Skeletal muscle cell (primary cell): ENCODE data around the gene FGF5.
"Not testable (repeated sequence)": the region's sequence is repeated elsewhere in the genome, so short reads cannot be mapped to it uniquely, and the experiment has no call there.

Source experiments
- DNase-seq: peaks from one replicate; pipeline ENCODE4 v3.0.0-alpha.2; 2010; ENCODE audit warnings: low read depth
- H3K4me3 ChIP-seq: 2 replicates; pipeline ENCODE4 v1.5.1; 2011; ENCODE audit warnings: low read depth, mild to moderate bottlenecking, control low read depth, low read length, moderate library complexity

FGF5 gene, protein sequence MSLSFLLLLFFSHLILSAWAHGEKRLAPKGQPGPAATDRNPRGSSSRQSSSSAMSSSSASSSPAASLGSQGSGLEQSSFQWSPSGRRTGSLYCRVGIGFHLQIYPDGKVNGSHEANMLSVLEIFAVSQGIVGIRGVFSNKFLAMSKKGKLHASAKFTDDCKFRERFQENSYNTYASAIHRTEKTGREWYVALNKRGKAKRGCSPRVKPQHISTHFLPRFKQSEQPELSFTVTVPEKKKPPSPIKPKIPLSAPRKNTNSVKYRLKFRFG

GRCh38 chr4:80266253-80266901 is at the start of gene FGF5:
Gene FGF5 (plus strand): TSS chr4:80266664. CDS start chr4:80266825, 161 bp downstream.
- H3K4me3 ChIP-seq = peak within 1 kb of the TSS; percentile 80
- DNase-seq = peak; percentile 81

- no peak for DNase-seq
Measured at GRCh38 chr4:80219301-80220025, 47.0 kb upstream of the FGF5 start.

GRCh38 chr4:80220711-80221110 is 45.8 kb upstream of the FGF5 start:
- H3K4me3 ChIP-seq = no peak overlapping the region
- DNase-seq = no peak

More at GRCh38 chr4:80219301-80220025, 47.0 kb upstream of the FGF5 start:
- no peak overlapping the region for H3K4me3 ChIP-seq

DNA sequence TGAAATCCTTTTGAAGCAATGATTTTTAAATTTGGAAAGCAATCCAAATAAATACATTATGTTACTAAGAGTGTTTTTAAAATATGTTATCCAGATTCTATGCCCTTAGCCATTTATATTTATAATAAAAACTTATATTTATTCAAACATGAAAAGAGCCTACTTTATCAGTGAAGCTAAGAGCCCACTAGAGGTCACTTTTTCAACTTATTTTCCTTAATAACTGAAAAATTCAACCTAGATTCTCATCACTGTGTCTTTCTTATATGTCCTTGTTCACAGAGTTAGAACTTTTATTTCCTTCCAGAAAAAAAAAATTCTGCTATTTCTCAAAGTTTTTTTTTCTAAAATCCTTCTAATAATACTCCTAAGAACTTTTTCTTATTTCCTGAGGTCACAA is 45.3 kb upstream of the FGF5 start:
- no peak overlapping the region for H3K4me3 ChIP-seq
- DNase-seq = no peak

GRCh38 chr4:80225595-80225994 is 40.9 kb upstream of the FGF5 start:
- DNase-seq = no peak
- H3K4me3 ChIP-seq = no peak overlapping the region

GRCh38 chr4:80226094-80226493 is 40.4 kb upstream of the FGF5 start:
- no peak overlapping the region for H3K4me3 ChIP-seq
- DNase-seq = no peak

DNA sequence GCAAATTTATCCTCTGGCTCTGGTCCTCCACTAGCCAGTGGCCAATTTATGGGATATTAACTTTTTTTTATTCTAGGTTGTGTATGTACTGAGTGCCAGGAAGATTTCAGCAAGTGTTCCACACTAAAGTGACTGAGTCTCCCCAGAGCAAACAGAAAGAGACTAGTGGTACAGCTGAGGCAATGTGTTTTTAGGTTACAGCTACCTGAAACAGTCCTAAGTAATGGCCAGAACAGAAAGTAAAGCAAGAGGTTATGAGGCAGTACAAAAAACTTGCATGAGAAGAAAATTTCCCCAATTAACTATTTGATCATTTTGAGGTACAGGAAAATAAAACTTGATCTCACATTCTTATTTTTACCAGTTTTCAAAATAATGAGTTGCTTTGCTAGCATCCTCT is 38.0 kb upstream of the FGF5 start:
- no peak for DNase-seq
- no peak overlapping the region for H3K4me3 ChIP-seq

DNA sequence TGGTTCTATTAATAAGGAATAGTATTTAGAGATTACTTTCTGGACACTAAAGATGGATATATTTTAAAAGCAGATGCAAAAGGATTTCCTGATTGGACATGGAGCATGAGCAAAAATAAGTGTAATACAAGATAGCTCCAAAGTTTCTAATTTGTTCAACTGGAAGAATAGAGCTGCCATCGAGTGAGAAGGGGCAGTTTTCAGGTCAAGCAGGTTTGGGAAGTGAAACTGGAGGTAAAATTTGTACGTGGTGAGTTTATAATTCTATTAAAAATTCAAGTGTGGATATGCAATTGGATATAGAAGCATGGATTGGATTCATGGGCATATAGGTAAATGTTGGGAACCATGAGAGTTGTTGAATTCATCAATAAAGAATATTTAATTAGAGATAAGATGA is 37.3 kb upstream of the FGF5 start:
- no peak for DNase-seq
- H3K4me3 ChIP-seq = no peak overlapping the region

GRCh38 chr4:80229590-80229989 is 36.9 kb upstream of the FGF5 start:
- no peak overlapping the region for H3K4me3 ChIP-seq
- DNase-seq = no peak

GRCh38 chr4:80231180-80231579 is 35.3 kb upstream of the FGF5 start:
- H3K4me3 ChIP-seq = no peak overlapping the region
- DNase-seq = no peak

DNA sequence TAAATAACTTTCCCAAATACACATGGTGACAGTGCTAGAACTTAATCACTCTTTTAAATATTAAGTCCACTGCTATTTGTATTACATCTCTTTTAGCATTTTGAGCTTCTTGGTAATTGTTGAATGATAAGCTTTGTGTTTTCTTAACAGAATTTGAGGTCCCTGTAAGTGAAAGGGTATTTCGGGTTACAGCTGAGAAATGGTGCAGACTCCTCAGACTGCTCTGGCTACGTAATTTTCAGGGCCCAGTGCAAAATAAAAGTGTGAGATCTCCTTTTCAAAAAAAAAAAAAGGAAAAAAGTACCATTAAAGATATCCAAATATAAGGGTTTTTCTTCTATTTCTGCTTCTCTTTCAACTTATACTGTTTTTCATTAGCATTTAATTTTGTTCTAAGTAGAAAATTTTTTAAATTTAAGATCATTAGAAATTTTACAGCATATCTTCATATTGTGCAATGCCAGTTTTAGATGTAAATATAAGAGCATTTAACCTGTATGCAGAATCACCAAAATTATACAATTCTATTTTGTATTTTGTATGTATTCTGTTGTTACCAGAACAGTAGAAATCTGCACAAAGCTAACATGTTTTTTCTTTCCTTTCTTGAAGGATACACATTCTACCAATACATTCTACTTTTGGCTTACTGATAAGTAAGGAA is 33.6 kb upstream of the FGF5 start:
- DNase-seq = no peak
- no peak overlapping the region for H3K4me3 ChIP-seq

GRCh38 chr4:80233390-80233789 is 33.1 kb upstream of the FGF5 start:
- no peak overlapping the region for H3K4me3 ChIP-seq
- no peak for DNase-seq

- no peak for DNase-seq
- no peak overlapping the region for H3K4me3 ChIP-seq
Measured at GRCh38 chr4:80235451-80235850, 31.0 kb upstream of the FGF5 start.

DNA sequence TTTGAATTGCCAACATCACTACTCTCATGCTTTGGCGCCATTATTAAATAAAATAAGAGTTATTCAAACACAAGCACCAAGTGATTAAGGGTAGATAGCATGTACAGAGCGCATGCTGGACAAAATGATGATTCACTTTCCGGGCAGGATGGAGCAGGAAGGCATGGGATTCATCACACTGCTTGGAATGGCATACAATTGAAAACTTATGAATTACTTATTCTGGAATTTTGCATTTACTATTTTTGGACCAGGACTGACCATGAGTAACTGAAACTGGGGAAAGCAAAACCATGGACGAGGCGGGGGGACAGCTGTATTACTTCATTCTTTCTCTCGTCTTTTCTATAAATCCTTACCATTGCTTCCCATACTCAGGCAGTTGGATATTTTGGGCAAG is 28.5 kb upstream of the FGF5 start:
- peak overlapping the region; percentile 21 for H3K4me3 ChIP-seq
- DNase-seq = peak; percentile 83

- H3K4me3 ChIP-seq = no peak overlapping the region
- DNase-seq = no peak
Measured at GRCh38 chr4:80239480-80240150, 26.8 kb upstream of the FGF5 start.

DNA sequence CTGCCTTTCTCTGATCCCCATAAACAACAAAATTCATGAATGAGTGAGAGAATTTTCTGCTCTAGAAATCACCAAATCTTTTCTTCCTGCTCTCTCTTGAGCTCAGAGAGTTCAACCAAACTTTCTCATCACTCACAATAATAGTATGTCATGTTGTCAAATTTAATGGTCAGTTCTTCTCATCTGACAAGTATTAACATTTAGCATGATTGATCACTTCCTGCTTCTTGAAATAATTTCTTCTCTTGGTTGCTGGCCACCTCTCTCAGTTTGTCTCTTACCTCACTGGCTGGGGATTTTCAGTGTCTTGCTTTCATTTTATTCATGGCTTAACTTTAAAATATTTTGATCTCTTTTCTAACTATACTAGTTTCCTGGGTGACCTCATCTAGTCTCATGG is 25.5 kb upstream of the FGF5 start:
- no peak overlapping the region for H3K4me3 ChIP-seq
- no peak for DNase-seq

DNA sequence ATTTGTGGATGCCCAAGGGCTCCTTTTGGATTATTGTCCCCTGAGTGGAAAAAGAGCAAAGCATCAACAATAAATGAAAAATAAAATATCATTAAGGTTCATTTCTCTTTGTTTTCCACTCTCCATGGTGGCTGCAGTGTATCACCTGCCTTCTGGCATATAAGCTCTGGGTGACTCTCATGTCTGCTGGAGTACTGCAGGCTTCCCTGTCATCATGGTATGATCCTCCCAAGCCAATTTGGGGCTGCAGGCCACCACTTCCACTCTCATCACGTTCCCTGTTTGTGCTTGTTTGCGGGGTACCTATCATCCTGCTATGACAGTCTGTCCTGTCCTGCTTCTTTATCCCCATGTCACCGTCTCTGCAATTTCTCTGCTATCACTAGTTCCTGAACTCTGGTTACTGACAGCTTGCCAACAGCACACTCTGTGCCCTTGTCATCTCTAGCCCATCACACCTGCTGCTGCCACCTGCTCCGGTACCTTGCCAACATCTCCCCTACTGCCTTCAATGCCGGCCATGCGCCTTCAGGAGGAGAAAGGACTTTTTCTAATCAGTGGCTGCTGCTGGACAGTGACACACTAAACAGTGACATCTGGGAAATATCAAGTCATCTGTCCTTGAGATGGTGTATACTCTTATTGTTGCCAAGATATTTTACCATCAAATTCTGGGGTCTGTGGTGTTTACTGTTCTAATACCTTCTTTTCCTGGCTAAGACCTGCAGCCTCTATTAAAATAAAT is 23.0 kb upstream of the FGF5 start:
- DNase-seq = no peak
- H3K4me3 ChIP-seq = no peak overlapping the region

DNA sequence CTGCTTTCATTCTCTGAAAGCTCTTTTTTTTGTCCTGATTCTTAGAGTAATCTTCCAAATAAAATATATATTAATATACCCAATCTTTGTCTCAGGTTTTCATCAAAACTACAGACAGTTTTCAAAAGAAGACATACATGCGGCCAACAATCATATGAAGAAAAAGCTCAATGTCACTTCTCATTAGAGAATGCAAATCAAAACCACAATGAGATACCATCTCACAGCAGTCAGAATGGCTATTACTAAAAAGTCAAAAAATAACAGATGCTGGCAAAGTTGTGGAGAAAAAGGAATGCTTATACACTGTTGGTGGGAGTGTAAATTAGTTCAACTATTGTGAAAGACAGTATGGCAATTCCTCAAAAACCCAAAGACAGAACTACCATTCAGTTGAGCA is 19.0 kb upstream of the FGF5 start:
- DNase-seq, H3K4me3 ChIP-seq: not testable (repeated sequence)

- no peak for DNase-seq
- H3K4me3 ChIP-seq = no peak overlapping the region
Measured at GRCh38 chr4:80249144-80249543, 17.3 kb upstream of the FGF5 start.
